HCT116 (cell line): ENCODE data around the gene BTBD16. TPM values are rescaled to one million over a fixed set of nuclear protein-coding genes. Genes with fewer than 3 reads are reported as not detected.

Experiments used
- ATAC-seq: fragments of 200-7000 bp; cut with Tn5 transposase; 2 replicates; pipeline ENCODE4 v1.9.1; 2020; ENCODE audit warnings: mild to moderate bottlenecking, moderate library complexity
- BruUV-seq: library from RNA; stranded (reverse); fragments of 400-500 nt; replicated peaks from 2 replicates; lab custom pipeline; 2021; lab: Mats Ljungman, UMichigan
- CTCF ChIA-PET: fragments of 300-600 bp; sonication (Branson Sonifier 250); formaldehyde crosslinking; loops from one replicate; lab custom pipeline; 2021; ENCODE audit warnings: antibody characterized with exemption; lab: Charles Lee
- POLR2A ChIA-PET: fragments of 300-600, 350-600 bp; sonication (Branson Sonifier 250); formaldehyde crosslinking; loops from one replicate; lab custom pipeline; 2021; ENCODE audit warnings: antibody characterized with exemption; lab: Charles Lee
- RAD21 ChIA-PET, 2 experiments: fragments of 300-600 bp; sonication (Branson Sonifier 250); formaldehyde crosslinking; loops; one replicate each; lab custom pipeline; 2023; ENCODE audit warnings: low total read pairs in 2 of 2; ENCODE audit not compliant: uncharacterized antibody in 2 of 2, unreplicated experiment in 2 of 2, low non-redundant PET in 1 of 2; lab: Charles Lee
- DNase-seq: peaks from one replicate; pipeline ENCODE4 v3.0.0-alpha.2; 2010; ENCODE audit warnings: low read depth, low spot score
- H2AFZ ChIP-seq: fragments of 200-600 bp; shearing (Covaris generic), sonication (generic); 2 replicates; pipeline ENCODE4 v1.6.1; 2017; ENCODE audit warnings: low read depth, mixed run types, mixed read lengths, antibody characterized with exemption, low read length; ENCODE audit not compliant: poor library complexity, severe bottlenecking
- H3K27ac ChIP-seq: 2 replicates; pipeline ENCODE4 v1.5.1; 2012; ENCODE audit warnings: low read depth, low read length
- H3K27me3 ChIP-seq: fragments of 200-600 bp; sonication (generic); 2 replicates; pipeline ENCODE4 v1.6.1; 2016; ENCODE audit warnings: mixed run types, low read length, mixed read lengths; ENCODE audit not compliant: insufficient read depth
- H3K36me3 ChIP-seq, 2 experiments: fragments of 200-500 bp in 1 of 2; fragments of 200-600 bp in 1 of 2; sonication (Bioruptor generic) in 1 of 2; sonication (generic) in 1 of 2; 2 replicates each; pipeline versions ENCODE4 v1.5.1 to v1.6.1; 2014 to 2016; ENCODE audit warnings: low read length in 2 of 2, inconsistent platforms in 1 of 2, mixed read lengths in 1 of 2, mixed run types in 1 of 2; ENCODE audit not compliant: insufficient read depth in 2 of 2, control insufficient read depth in 1 of 2
- H3K4me1 ChIP-seq, 2 experiments: fragments of 200-600 bp in 1 of 2; sonication (generic) in 1 of 2; 2 replicates each; pipeline versions ENCODE4 v1.5.1 to v1.6.1; 2012 to 2017; ENCODE audit warnings: low read length in 2 of 2, inconsistent platforms in 1 of 2, mild to moderate bottlenecking in 1 of 2, mixed read lengths in 1 of 2, mixed run types in 1 of 2, moderate library complexity in 1 of 2; ENCODE audit not compliant: insufficient read depth in 2 of 2, control insufficient read depth in 1 of 2
- H3K4me2 ChIP-seq: fragments of 200-600 bp; sonication (generic); 2 replicates; pipeline ENCODE4 v1.6.1; 2017; ENCODE audit warnings: mixed run types, low read length, mixed read lengths
- H3K4me3 ChIP-seq, 2 experiments: fragments of 200-600 bp in 1 of 2; sonication (generic) in 1 of 2; replicated peaks in 1 of 2; 2 replicates each; pipeline ENCODE4 v1.5.1; 2011 to 2016; ENCODE audit warnings: low read length in 2 of 2, control low read depth in 1 of 2, low read depth in 1 of 2, mild to moderate bottlenecking in 1 of 2, mixed read lengths in 1 of 2, mixed run types in 1 of 2
- H3K79me2 ChIP-seq: fragments of 200-600 bp; sonication (generic); 2 replicates; pipeline ENCODE4 v1.6.1; 2017; ENCODE audit warnings: mild to moderate bottlenecking, mixed run types, low read length, moderate library complexity, mixed read lengths; ENCODE audit not compliant: insufficient read depth
- H3K9ac ChIP-seq: fragments of 200-600 bp; sonication (generic); 2 replicates; pipeline ENCODE4 v1.6.1; 2016; ENCODE audit warnings: low read length, mixed read lengths
- H3K9me2 ChIP-seq: fragments of 200-600 bp; sonication (generic), shearing (Covaris generic); 2 replicates; pipeline ENCODE4 v1.6.1; 2017; ENCODE audit warnings: mixed run types, mild to moderate bottlenecking, moderate library complexity; ENCODE audit not compliant: insufficient read depth
- H3K9me3 ChIP-seq, 2 experiments: fragments of 200-500 bp in 1 of 2; fragments of 200-600 bp in 1 of 2; sonication (Bioruptor generic) in 1 of 2; sonication (generic) in 1 of 2; 2 replicates each; pipeline ENCODE4 v1.6.1; 2014 to 2017; ENCODE audit warnings: low read length in 2 of 2, mixed read lengths in 2 of 2, inconsistent platforms in 1 of 2, low read depth in 1 of 2, mild to moderate bottlenecking in 1 of 2, mixed run types in 1 of 2, moderate library complexity in 1 of 2; ENCODE audit not compliant: control insufficient read depth in 1 of 2, insufficient read depth in 1 of 2
- H4K20me1 ChIP-seq: fragments of 200-600 bp; sonication (generic), shearing (Covaris generic); 2 replicates; pipeline ENCODE4 v1.6.1; 2017; ENCODE audit warnings: mixed run types, mild to moderate bottlenecking, moderate library complexity; ENCODE audit not compliant: insufficient read depth
- CEBPB ChIP-seq: IDR thresholded peaks from 2 replicates; pipeline ENCODE4 v1.6.1; 2012; ENCODE audit warnings: low read depth
- EZH2phosphoT487 ChIP-seq: fragments of 200-600 bp; IDR thresholded peaks from 2 replicates; pipeline ENCODE4 v1.6.1; 2018; ENCODE audit warnings: antibody characterized with exemption, borderline replicate concordance
- FOSL1 ChIP-seq: IDR thresholded peaks from 2 replicates; pipeline ENCODE4 v1.6.1; 2012; ENCODE audit warnings: low read depth
- RAD21 ChIP-seq: IDR thresholded peaks from 2 replicates; pipeline ENCODE4 v1.6.1; 2012; ENCODE audit warnings: low read depth, mild to moderate bottlenecking
- SIN3A ChIP-seq: IDR thresholded peaks from 2 replicates; pipeline ENCODE4 v1.6.1; 2012; ENCODE audit warnings: low read depth
- intact Hi-C: fragments of 100-400 bp; cut with micrococcal nuclease; formaldehyde crosslinking; loops from 2 replicates; pipeline ENCODE4 v1.10.0; 2022
- total RNA-seq: library from RNA; stranded (reverse); gene quantifications from one replicate; pipeline ENCODE4 v1.2.1, GENCODE V29; 2021; ENCODE audit not compliant: unreplicated experiment
- TF ChIP-seq, protein P1 (sequence below), 3 experiments: fragments of 200-600 bp in 1 of 3; sonication (generic) in 1 of 3; IDR thresholded peaks in 2 of 3; conservative IDR thresholded peaks in 1 of 3; 2 replicates each; pipeline ENCODE4 v1.5.1; 2012 to 2017; ENCODE audit warnings: low read depth in 2 of 3, low read length in 2 of 3, antibody characterized with exemption in 1 of 3, borderline replicate concordance in 1 of 3, control low read depth in 1 of 3, mild to moderate bottlenecking in 1 of 3, mixed read lengths in 1 of 3, mixed run types in 1 of 3, moderate library complexity in 1 of 3; ENCODE audit not compliant: insufficient read depth in 1 of 3

BTBD16 gene
- total RNA-seq, 1 experiment from 2014 or later = 0.27 TPM

DNA sequence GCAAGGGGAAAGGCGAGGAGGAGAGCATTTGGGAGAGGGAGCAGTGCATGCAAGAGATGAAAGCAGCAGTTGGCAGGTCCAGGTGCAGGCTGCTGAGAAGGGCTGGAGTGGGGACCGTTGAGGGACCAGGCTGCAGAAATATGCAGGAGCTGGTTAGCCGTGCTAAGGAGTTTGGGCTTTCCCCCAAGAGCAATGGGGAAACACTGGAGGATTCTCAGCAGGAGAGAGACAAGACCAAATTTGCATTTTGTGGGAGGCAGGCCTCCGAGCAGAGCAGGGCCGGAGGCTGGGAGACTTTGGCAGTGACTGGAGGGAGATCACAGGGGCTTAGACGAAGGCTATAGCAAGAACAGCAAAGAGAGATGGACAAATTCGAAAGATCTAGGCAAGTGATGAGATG, 11.8 kb downstream of the BTBD16 start:
- ChIA-PET POLR2A (no interaction called here), CTCF (interaction anchor here (1.1 to 1.3 kb wide), 2 partner anchors 16 to 152 kb away, joined by 3 to 4 read pairs; no protein-coding TSS in a partner anchor), RAD21 (no interaction called here)
- TF ChIP-seq SIN3A (no peak), EZH2phosphoT487 (no peak), RAD21 (no peak), CEBPB (no peak), FOSL1 (no peak)
- TF ChIP-seq, protein P1, sequence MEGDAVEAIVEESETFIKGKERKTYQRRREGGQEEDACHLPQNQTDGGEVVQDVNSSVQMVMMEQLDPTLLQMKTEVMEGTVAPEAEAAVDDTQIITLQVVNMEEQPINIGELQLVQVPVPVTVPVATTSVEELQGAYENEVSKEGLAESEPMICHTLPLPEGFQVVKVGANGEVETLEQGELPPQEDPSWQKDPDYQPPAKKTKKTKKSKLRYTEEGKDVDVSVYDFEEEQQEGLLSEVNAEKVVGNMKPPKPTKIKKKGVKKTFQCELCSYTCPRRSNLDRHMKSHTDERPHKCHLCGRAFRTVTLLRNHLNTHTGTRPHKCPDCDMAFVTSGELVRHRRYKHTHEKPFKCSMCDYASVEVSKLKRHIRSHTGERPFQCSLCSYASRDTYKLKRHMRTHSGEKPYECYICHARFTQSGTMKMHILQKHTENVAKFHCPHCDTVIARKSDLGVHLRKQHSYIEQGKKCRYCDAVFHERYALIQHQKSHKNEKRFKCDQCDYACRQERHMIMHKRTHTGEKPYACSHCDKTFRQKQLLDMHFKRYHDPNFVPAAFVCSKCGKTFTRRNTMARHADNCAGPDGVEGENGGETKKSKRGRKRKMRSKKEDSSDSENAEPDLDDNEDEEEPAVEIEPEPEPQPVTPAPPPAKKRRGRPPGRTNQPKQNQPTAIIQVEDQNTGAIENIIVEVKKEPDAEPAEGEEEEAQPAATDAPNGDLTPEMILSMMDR (IDR thresholded peaks at IDR 0.05 in 2 of 3, conservative IDR thresholded peaks at IDR 0.05 in 1 of 3; ENCODE audit: borderline replicate concordance in 1 of 3, insufficient read depth in 1 of 3, low read depth in 2 of 3, low read length in 2 of 3) = no peak
- DNase-seq (no peak), ATAC-seq (no peak)
- H3K36me3 ChIP-seq = no peaks in the 10 kb centered on the region
- H3K27ac ChIP-seq = no peak overlapping the region
- H2AFZ ChIP-seq = no peak overlapping the region
- no peak overlapping the region for H3K4me2 ChIP-seq
- no peaks in the 10 kb centered on the region for H3K9me2 ChIP-seq
- no peaks in the 10 kb centered on the region for H3K27me3 ChIP-seq
- no peak overlapping the region for H3K4me3 ChIP-seq
- no TSS peak for BruUV-seq
- intact Hi-C loops = no loop called here
- H3K9me3 ChIP-seq = no peaks in the 10 kb centered on the region
- no peaks in the 10 kb centered on the region for H3K79me2 ChIP-seq
- peaks cover 4 to 18% of the 10 kb centered on the region in 2 experiments for H3K4me1 ChIP-seq
- no peak overlapping the region for H3K9ac ChIP-seq
- H4K20me1 ChIP-seq = no peaks in the 10 kb centered on the region
